DMS 273 (cell line): ENCODE data around the gene MBNL2.
"Not testable (repeated sequence)": the region's sequence is repeated elsewhere in the genome, so short reads cannot be mapped to it uniquely, and the experiment has no call there.

ENCODE experiments used
- DNase-seq: peaks from one replicate; lab custom pipeline; 2025; ENCODE audit not compliant: unreplicated experiment; lab: John Stamatoyannopoulos, UW

The MBNL2 gene

DNA sequence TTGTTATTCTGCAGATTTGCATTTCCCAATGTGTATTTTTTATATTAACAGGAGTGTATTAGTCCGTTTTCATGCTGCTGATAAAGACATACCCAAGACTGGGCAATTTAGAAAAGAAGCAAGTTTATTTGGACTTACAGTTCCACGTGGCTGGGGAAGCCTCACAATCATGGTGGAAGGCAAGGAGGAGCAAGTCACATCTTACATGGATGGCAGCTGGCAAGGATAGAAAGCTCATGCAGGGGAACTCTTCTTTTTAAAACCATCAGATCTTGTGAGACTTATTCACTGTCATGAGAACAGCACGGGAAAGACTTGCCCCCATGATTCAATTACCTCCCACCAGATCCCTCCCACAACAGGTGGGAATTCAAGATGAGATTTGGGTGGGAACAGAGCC, 14.9 kb upstream of the MBNL2 start:
- DNase-seq, result not testable (repeated sequence)

DNA sequence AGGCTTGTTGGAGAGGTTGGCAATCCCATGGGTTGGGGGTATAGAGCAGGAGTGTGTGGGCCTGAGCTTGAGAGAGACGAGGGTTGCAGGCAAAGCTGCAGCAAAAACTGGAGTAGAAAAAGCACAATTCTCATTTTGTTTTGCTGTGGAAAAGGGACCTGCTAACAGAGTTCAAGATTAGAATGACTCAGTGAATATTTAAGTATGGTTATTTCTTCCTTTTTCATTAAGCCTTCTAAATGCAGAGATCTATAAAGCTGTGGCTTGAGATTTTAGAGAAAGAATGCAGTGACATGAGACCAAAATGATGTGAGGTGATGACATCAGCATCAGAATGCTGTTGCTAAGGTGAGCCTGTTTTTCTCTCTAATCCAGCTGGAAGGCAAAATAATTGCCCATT, 10.8 kb upstream of the MBNL2 start:
- no peak for DNase-seq

DNA sequence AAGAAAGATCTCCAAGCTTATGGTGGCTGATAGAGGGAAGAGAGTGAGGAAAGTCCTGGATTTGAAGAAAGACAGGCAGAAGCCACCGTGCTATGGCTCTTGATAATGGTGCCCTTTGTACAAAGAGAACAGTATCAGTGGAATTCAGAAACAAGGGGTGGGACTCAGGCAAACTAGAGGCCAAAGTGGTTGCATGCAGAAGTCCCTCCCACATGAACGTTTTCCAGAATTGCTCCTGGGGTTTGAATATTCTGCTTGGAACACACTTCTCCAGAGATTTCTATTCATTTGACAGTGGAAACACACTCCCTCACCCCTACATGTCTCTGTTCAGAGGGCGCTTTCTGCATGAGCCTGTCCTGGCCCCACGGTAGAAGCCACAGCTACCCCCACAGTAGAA, 10.1 kb upstream of the MBNL2 start:
- DNase-seq, result no peak

DNA sequence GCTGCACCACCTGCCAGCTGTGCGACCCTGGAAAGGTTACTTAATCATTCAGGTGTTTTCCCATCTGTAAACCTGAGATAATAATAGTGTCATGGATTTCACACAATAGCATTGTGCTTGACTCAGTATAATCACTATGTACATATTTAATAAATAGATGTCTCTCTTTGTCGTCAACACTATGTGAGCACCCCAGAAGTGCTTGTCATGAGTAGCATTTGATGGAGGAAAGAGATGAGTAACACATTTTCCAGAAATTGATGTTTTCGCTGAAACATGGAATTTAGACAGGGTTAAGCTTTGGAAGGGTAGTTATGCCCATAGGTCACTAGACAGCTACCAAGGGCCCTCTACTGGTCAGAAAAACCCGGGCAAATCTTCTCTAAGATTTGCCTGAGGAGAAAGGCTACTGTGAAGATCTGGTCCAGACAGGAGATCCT, 9.5 kb upstream of the MBNL2 start:
- peak; percentile 27 for DNase-seq

DNA sequence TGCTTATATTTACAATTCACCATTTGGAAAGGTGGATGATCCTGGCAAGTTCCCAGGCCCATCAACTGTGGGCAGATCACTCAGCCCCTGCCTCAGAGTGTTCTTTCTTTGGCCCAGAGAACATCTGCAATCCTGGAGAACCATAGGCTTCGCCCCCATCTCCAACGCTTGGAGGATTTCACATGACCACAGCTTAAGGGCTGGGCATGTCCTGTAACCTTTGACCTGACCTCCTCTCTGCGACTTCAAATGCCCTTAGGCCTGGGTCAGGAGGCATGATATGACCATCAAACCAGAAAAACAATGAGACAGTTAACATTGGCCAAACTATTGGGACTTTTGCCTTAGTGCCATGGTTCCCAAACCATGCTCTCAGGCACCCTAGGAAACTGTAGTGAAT, 7.2 kb upstream of the MBNL2 start:
- no peak for DNase-seq

DNA sequence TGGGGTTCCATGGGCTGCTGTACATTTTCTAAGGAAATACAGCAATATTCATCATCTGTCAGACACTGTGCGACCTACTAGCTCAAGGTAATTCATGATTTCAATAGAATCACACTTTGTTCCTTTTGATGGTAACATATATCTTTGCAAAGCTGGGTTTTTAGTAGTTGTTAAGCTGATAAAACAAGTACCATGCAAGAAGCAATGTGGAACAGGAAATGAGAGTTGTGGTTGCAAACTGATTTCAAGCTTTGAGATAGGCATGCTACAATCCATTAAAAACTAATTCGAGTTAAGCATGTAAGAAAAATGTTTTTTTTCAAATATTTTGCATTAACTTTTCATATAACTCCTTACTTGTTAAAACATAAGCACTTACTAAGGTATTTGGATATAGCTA, 6.8 kb upstream of the MBNL2 start:
- no peak for DNase-seq

DNA sequence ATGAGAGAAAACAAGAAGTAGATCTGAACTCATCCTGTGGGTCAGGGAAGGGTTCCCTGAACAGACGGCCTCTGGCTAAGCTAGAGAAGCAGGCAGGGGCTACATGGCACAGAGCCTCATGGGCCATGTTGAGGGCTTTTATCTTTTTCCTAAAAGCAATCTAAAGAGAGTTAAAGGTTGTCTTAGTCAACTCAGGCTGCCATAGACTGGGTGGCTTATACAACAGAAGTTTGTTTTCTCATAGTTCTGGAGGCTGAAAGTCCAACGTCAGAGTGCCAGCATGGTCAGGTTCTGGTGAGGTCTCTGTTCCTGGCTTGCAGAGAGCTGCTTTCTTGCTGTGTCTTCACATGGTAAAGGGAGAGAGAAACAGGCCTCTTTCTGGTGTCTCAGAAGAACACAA, 2.9 kb upstream of the MBNL2 start:
- no peak for DNase-seq

DNA sequence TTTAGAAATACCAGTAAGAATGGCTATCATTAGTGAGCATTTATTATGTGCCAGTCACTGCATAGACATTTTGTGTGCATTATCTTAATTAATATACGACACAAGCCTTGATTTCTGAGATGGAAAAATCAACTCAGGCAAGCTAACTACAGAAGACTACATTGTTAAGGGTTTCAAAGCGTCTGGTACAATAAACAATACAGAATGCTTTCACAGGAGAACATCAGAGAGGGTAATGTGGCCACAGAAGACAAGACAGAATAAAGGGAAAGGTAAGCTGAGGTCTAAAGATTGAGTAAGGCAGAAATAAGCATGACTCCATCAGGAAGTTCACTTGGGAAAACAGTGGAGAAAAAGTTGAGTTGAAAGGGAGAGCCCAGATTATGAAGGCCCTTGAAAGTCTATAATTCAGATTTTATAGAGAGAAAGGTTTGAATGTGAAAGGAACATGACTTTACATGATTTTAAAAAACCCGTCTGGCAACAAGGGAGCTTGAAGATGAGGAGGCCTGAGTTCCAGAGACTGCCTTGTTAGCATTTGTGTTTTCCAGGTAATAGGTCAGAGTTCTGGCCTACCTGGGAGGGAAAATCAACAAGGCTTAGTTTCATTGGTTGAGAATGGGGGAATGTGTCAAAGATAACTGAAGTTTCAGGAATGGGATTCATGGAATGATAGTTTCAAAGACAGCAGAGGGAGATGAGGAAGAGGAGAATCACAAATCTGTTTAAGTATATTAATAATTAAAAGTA, 1.8 kb upstream of the MBNL2 start:
- DNase-seq, result no peak

DNA sequence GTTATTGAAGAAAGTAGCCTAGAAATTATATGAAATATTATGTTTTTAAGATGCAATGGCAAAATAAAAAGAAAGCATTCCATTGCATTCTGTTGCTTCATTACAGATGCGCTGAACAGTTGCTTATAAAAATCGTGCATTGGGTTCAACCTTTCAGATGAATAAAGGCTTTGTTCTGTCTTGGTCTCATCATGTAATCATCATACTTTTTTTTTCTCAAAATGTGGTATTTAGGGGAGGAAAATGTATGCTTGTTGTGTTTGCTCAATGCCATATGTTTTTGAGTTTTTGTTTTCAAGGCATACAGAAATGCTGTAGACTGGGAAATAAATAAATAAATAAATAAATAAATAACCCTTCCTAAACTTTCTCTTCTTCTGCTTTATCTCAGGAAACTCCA, 1.1 kb upstream of the MBNL2 start:
- DNase-seq, result no peak

DNA sequence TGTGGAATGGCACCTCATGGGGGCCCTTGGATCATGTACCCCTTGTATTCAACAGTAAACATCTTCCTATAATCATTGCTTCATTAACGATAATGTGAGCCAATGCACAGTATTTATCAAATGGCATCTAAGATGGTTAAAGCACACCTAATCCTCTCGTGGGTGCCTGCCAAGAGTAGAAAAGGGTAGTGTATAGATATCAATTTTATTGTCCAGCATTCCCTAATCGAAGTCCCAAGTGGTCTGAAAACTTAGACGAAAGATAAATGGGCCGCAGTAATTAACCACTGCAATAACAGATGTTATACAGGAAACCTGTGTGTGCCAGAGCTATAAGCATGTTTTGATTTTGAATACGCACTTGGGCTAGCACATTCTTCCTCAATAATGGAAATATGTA, 667 bp upstream of the MBNL2 start:
- DNase-seq, result peak; percentile 42

DNA sequence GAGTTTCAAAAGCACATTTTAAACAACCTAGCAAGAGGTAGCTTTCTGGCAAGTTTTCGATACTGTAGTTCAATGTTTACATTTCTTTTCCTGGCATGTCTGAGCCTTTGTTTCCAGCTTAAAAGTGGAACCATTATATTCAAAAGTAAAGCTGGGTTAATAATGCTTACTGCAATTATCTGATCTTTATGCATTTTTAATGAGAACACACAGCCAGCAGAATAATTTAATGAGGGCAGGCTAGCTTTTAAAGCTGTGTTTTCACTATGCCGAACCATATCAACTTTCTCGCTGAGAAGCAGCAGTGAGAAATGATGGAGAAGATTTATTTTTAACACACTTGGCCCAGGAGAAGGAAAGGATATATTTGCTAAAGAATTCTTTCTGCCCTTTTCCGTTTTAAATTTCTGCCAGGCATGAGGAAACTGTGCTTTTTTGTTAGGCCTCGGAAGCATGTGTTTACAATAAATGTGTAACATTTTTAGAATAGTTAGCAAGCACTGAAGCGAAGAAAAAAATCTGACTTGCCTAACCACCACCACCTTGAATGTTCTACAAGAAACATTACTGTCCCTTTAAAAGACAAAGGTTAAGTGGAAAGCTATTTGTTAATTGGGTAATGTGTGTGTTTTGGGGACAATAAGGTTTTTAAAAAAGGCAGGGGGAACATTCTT, 1.0 kb downstream of the MBNL2 start:
- DNase-seq, result peak; percentile 37

DNA sequence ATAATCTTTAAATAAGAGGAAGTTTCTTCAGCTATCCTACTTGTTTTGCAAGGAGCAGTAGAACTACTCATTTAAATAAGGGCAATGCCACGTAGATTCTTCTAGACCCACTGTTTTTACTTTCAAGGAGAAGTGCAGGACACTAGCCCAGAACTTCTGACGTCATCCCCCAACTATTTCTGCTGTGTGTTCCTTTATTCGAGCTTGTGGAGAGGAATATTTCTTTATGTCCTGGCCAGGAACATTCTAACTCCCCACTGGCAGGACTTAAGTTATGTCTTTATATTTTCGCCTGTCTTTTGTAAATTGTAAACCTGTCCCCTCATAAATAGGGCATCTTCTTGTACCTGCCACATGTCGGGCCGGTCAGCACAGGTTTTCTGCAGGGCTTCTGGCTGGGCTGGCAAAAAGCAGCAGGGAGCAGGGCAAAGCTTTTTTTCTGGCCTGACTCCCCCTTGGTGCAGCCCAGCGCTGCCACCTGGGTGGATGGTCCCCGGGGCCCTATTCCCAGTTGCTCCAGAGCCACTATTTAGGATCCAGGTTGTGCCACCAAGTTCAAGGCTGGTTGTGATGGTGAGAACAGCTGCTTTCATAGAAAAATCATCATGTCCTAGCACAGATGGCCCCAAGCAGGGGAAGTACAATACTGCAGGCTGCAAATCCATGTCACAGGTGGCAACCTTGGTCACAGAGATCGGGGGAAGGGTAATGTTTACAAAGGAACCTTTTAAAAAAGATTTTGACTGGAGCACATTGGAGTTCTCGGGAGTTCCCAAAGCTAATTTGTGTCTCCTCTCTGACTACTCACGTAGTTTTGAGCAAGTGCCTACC, 1.8 kb downstream of the MBNL2 start:
- peak; percentile 76 for DNase-seq

DNA sequence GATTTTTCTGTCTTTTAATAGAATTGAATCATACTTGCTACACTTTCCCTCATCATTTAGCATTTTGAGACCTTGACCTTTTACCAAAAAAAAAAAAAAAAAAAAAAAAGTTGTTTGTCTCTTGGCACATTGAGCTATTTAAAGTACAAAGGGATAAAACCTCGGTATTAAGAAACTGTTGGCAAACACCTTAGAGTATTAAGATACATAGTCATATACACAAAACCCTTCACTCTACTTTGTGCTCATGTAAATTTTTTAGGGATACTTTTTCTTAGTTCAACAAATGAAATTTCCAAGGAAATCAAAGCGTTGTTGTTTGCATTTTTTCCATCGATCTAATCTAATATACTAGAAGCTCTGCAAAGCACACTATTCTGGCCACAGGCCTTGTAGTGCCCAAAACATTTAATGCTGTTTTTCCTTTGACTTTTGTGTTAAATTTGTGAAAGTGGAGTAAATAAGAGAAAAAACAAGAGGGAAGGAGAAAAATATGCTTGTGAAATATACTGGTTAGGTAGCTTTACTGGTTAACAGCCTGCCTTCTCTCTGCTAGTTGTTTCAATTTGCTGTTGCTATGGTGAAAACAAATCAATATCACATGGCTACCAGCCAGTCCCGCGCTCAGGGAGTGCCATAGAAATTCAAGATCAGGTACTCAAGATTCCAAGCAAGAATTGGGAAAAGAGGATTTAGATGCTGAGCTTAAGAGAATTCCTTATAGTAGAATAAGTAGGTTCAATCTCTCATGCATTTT, 2.6 kb downstream of the MBNL2 start:
- peak; percentile 45 for DNase-seq

DNA sequence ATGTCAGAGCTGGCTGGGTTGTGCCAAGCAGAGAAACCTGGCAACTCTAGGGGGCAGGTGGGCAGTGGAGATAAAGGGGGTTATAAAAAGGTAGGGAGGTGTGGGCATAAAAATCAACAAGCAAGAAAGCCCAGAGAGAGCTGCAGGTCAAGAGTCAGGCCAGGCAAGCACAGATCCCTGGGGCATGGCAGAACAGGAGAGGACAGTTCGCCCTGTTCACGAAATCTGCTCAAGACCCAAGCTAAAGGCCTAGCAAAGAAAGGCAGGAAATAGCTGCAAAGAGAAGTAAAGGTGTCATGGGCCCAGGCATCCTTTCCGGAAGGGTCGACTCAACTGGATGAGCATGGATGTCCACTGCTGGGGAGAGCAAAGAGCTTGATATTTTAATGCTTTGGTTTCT, 3.4 kb downstream of the MBNL2 start:
- DNase-seq, result no peak

DNA sequence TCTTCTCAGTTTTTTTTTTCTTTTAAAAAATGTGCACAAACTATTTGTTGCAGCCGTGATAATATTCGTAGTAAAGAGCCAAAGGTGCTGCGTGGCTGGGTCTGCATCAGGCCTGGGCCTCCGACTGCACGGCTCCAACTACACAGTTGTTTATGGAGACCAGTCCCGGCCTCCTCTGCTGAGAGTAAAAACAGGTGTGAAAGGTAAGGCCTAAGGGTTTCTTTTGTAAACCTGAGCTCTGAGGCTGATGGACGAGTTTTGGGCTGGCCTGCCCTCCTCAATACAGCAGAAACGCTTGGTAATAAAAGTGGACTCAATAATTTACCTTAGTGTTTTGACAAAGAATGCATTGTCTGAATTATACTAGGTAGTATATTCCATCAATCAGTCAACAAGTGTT, 3.9 kb downstream of the MBNL2 start:
- no peak for DNase-seq

DNA sequence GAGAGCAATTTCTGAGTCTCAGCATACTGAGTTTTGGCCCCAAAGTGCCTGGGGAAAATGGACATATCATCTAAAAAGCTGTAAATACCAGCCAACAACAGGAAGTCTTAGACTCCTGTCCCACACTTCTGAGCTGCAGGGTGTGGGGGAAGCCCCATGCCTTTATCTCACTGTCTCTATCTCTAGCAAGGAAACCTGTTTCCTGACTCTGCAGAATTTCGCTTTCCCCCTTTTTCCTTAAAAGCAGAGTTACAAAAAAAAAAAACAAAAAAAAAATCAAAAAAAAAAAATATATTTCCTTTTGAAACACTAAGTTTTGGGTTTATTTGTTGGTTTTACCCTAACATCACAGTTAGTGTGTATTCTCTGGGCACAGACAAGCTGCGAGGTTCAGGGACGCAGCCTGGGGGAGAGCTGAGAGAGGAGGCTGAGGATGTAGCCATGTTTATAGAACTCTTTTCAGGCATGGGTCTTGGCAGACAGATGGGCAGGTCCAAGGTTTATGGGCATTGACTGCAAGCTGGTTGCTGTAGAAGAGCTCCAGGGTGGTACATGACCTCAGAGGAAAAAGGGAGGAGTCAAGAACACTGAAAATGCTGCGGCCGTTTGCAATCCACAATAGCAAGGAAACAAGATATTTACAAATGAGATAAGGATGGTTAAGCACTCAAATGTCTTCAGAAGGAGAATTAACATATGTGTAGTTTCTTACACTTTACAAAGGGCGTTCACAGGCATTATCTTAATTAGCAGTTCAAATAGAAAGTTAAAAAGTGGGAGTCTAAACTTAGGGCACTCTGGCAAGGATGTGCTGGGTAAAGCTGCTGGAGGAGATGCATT, 4.9 kb downstream of the MBNL2 start:
- peak; percentile 78 for DNase-seq

DNA sequence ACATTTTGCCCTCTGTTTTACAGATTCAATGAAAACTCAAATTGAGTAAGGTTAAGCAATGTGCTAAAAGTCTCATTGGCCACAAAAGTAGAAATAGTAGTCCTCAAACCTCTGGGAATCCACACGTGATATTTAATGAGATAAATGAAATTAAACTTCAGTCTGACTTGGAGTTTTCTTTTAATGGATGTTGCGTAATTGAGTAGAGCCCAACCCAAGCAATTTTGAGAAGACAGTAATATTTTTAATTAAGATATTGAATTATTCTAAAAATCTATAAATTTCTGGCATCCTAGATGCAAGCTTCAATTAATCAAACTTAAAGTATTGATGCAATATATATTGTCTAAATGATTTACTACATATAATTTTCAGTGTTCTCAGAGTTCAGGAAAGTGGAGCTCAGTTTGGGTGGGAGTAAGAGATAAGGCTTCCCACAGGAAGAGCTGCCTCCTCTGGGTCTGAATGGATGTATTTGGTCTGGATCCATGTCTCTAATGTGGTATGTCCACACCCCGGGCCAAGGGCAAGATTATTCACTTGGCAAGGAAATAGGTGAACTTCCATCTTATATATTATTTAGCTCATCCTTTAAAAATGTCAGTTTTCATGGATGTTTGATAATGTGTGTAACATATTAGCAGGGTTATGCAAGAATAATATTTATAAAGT, 6.9 kb downstream of the MBNL2 start:
- no peak for DNase-seq

DNA sequence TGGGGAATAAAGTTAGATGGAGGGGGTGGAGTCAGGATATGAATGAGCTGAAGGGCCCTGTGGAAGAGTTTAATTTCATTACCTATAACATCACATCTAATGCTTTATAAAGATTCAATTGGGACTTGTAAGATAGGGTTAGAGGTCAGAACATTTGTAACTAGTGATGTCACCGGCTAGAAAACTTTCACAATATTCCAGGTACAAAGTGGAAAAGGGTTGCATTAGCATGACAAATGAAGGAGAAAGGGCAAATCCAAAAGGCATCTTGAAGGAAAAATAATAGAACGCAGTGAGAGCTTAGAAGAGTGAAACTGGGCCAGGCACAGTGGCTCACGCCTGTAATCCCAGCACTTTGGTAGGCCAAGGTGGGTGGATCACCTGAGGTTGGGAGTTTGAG, 7.6 kb downstream of the MBNL2 start:
- no peak for DNase-seq

DNA sequence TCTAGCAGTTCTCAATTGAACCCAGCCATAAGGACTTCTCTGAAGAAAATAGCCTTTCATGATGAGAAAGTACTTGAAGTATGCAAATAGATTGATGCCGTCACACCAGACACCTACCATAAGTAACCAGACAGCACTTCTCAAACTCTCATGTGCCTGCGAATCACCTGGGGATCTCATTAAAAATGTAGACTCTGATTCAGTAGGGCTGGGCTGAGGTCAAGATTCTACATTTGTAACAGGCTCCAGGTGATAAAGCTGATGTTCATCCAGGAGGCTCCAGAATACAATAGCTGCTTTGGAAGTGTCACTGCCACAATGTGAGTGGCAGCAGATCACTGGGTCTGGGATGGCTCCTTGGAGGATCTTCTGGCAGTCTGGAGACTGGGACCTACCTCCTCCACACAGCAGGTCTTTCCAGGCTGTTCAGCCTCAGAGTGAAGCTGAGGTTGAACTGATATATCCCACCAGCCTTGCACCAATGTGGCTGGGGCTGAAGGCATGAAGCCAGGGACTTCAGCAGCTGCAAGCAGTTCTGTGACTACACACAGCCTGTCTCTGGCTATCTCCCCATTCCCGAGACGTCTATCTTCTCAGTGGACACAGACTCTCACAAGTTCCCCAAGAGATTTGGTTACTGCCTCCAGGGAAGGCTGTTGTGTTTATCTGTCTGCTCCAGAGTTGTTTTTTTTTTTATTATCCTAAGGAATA, 9.1 kb downstream of the MBNL2 start:
- no peak for DNase-seq
